Liver (tissue), 9 donors: ENCODE results near the gene GSAP. TPM values are rescaled to one million over a fixed set of nuclear protein-coding genes. Genes with fewer than 3 reads are reported as not detected.

Experiments
- DNase-seq: peaks from one replicate; pipeline ENCODE4 v3.0.0-alpha.2; 2017; ENCODE audit warnings: low spot score
- H3K27ac ChIP-seq, 2 donors: one replicate each; pipeline ENCODE4 v1.7.0; 2013; ENCODE audit warnings: inconsistent platforms in 2 of 2, low read length in 2 of 2, control low read depth in 1 of 2, low read depth in 1 of 2, mild to moderate bottlenecking in 1 of 2
- H3K27me3 ChIP-seq, 4 donors: one replicate each; pipeline versions ENCODE4 v1.6.1 to v1.7.0; 2013; ENCODE audit warnings: low read length in 3 of 4, inconsistent platforms in 1 of 4, mild to moderate bottlenecking in 1 of 4, moderate library complexity in 1 of 4; ENCODE audit not compliant: control insufficient read depth in 4 of 4, insufficient read depth in 4 of 4
- H3K36me3 ChIP-seq, 4 donors: one replicate each; pipeline versions ENCODE4 v1.6.1 to v1.7.0; 2013; ENCODE audit warnings: low read length in 3 of 4, mild to moderate bottlenecking in 3 of 4, low read depth in 1 of 4, moderate library complexity in 1 of 4; ENCODE audit not compliant: control insufficient read depth in 4 of 4, insufficient read depth in 3 of 4
- H3K4me1 ChIP-seq, 4 donors: one replicate each; pipeline versions ENCODE4 v1.6.1 to v1.7.0; 2013; ENCODE audit warnings: low read length in 3 of 4, mild to moderate bottlenecking in 3 of 4, moderate library complexity in 1 of 4; ENCODE audit not compliant: control insufficient read depth in 4 of 4, insufficient read depth in 4 of 4
- H3K4me3 ChIP-seq, 3 donors: one replicate each; pipeline versions ENCODE4 v1.6.1 to v1.7.0; 2013; ENCODE audit warnings: low read length in 3 of 3, control low read depth in 1 of 3, low read depth in 1 of 3, mild to moderate bottlenecking in 1 of 3
- H3K9ac ChIP-seq, 2 donors: one replicate each; pipeline ENCODE4 v1.7.0; 2013; ENCODE audit warnings: low read length in 2 of 2, mild to moderate bottlenecking in 2 of 2, moderate library complexity in 2 of 2, control low read depth in 1 of 2, low read depth in 1 of 2
- H3K9me3 ChIP-seq, 4 donors: one replicate each; pipeline versions ENCODE4 v1.6.1 to v1.7.0; 2013; ENCODE audit warnings: low read length in 3 of 4; ENCODE audit not compliant: control insufficient read depth in 4 of 4
- ATF3 ChIP-seq: IDR thresholded peaks from 2 replicates; pipeline ENCODE4 v1.6.1; 2016; ENCODE audit warnings: antibody characterized with exemption
- EGR1 ChIP-seq, 2 donors: IDR thresholded peaks; 2 replicates each; pipeline ENCODE4 v1.6.1; 2016 to 2018; ENCODE audit warnings: antibody characterized with exemption in 2 of 2, low read depth in 2 of 2
- FOXA1 ChIP-seq: IDR thresholded peaks from 2 replicates; pipeline ENCODE4 v1.6.1; 2016; ENCODE audit warnings: antibody characterized with exemption
- FOXA2 ChIP-seq: IDR thresholded peaks from 2 replicates; pipeline ENCODE4 v1.6.1; 2016; ENCODE audit warnings: antibody characterized with exemption
- GABPA ChIP-seq, 2 donors: IDR thresholded peaks in 1 of 2; conservative IDR thresholded peaks in 1 of 2; 2 replicates each; pipeline ENCODE4 v1.6.1; 2016; ENCODE audit warnings: antibody characterized with exemption in 2 of 2, mild to moderate bottlenecking in 1 of 2, moderate library complexity in 1 of 2
- HNF4A ChIP-seq, 2 donors: conservative IDR thresholded peaks; 2 replicates each; pipeline ENCODE4 v1.6.1; 2016; ENCODE audit warnings: antibody characterized with exemption in 2 of 2, mild to moderate bottlenecking in 2 of 2
- HNF4G ChIP-seq: IDR thresholded peaks from 2 replicates; pipeline ENCODE4 v1.6.1; 2016; ENCODE audit warnings: antibody characterized with exemption
- JUND ChIP-seq, 2 donors: IDR thresholded peaks; 2 replicates each; pipeline ENCODE4 v1.6.1; 2016; ENCODE audit warnings: antibody characterized with exemption in 2 of 2
- MAX ChIP-seq: IDR thresholded peaks from 2 replicates; pipeline ENCODE4 v1.6.1; 2016; ENCODE audit warnings: antibody characterized with exemption
- NR2F2 ChIP-seq: IDR thresholded peaks from 2 replicates; pipeline ENCODE4 v1.6.1; 2016; ENCODE audit warnings: antibody characterized with exemption
- RAD21 ChIP-seq, 2 donors: IDR thresholded peaks; 2 replicates each; pipeline ENCODE4 v1.6.1; 2016; ENCODE audit warnings: antibody characterized with exemption in 2 of 2, mild to moderate bottlenecking in 2 of 2
- RXRA ChIP-seq, 2 donors: IDR thresholded peaks; 2 replicates each; pipeline ENCODE4 v1.6.1; 2017 to 2018; ENCODE audit warnings: antibody characterized with exemption in 2 of 2, mild to moderate bottlenecking in 1 of 2
- SP1 ChIP-seq: IDR thresholded peaks from 2 replicates; pipeline ENCODE4 v1.6.1; 2018; ENCODE audit warnings: antibody characterized with exemption, mild to moderate bottlenecking
- TAF1 ChIP-seq: conservative IDR thresholded peaks from 2 replicates; pipeline ENCODE4 v1.6.1; 2016; ENCODE audit warnings: antibody characterized with exemption, mild to moderate bottlenecking
- YY1 ChIP-seq: IDR thresholded peaks from 2 replicates; pipeline ENCODE4 v1.6.1; 2016; ENCODE audit warnings: antibody characterized with exemption, mild to moderate bottlenecking
- ZBTB33 ChIP-seq: IDR thresholded peaks from 2 replicates; pipeline ENCODE4 v1.6.1; 2016; ENCODE audit warnings: antibody characterized with exemption
- WGBS: extraction: QIAGEN DNeasy Blood & Tissue Kit; methylation state at CpG from one replicate; pipeline ENCODE4 v1.1.7; 2013; 5-methylcytosine and 5-hydroxymethylcytosine counted together
- polyA plus RNA-seq, 2 donors: library from polyadenylated mRNA; stranded (reverse) in 1 of 2; unstranded in 1 of 2; fragments of 200-250 nt in 1 of 2; fragments of >200 nt in 1 of 2; fragmentation: Nextera tagmentation in 1 of 2; extraction: Ambion mirVana in 1 of 2; gene quantifications; one replicate each; pipeline versions ENCODE4 v1.2.1 to v1.2.3, GENCODE V29; 2013 to 2015
- total RNA-seq, 2 donors: library from RNA; depleted of rRNA; stranded (reverse); fragments of >200 nt; gene quantifications; one replicate each; pipeline ENCODE4 v1.2.3, GENCODE V29; 2014
- TF ChIP-seq, protein P1 (sequence below): IDR thresholded peaks from 2 replicates; pipeline ENCODE4 v1.6.1; 2016; ENCODE audit warnings: antibody characterized with exemption, mild to moderate bottlenecking
- TF ChIP-seq, protein P2 (sequence below): fragments of 150-350 bp; IDR thresholded peaks from 2 replicates; pipeline ENCODE4 v1.5.1; 2017; ENCODE audit warnings: improper control_type of control experiment, low read depth, low read length; ENCODE audit not compliant: missing input control
- donor health status: healthy.
- donor health status: healthy.
- donor health status: healthy.
- donor health status: healthy.
- donor health status: healthy.

The GSAP gene
- total and polyA plus RNA-seq, 4 donors, result 4.1 to 30.9 (median 17.7) TPM

GRCh38 chr7:77393954-77394353, 22.2 kb downstream of the GSAP start:
- Histone ChIP-seq H3K36me3 (peaks cover 0 to 13% (median 3%) of the 10 kb centered on the region in 4 donors), H3K27ac (no peak overlapping the region), H3K4me3 (no peak overlapping the region), H3K4me1 (no peaks in the 10 kb centered on the region), H3K9ac (no peak overlapping the region), H3K27me3 (no peaks in the 10 kb centered on the region), H3K9me3 (no peaks in the 10 kb centered on the region)
- TF ChIP-seq GABPA (IDR thresholded peaks at IDR 0.05 in 1 of 2, conservative IDR thresholded peaks at IDR 0.05 in 1 of 2) (no peak), TAF1 (no peak), YY1 (no peak), FOXA2 (no peak), SP1 (no peak), RAD21 (IDR thresholded peaks at IDR 0.05) (no peak), ATF3 (no peak), HNF4G (no peak), JUND (IDR thresholded peaks at IDR 0.05) (no peak), MAX (no peak)
- TF ChIP-seq, protein P1, sequence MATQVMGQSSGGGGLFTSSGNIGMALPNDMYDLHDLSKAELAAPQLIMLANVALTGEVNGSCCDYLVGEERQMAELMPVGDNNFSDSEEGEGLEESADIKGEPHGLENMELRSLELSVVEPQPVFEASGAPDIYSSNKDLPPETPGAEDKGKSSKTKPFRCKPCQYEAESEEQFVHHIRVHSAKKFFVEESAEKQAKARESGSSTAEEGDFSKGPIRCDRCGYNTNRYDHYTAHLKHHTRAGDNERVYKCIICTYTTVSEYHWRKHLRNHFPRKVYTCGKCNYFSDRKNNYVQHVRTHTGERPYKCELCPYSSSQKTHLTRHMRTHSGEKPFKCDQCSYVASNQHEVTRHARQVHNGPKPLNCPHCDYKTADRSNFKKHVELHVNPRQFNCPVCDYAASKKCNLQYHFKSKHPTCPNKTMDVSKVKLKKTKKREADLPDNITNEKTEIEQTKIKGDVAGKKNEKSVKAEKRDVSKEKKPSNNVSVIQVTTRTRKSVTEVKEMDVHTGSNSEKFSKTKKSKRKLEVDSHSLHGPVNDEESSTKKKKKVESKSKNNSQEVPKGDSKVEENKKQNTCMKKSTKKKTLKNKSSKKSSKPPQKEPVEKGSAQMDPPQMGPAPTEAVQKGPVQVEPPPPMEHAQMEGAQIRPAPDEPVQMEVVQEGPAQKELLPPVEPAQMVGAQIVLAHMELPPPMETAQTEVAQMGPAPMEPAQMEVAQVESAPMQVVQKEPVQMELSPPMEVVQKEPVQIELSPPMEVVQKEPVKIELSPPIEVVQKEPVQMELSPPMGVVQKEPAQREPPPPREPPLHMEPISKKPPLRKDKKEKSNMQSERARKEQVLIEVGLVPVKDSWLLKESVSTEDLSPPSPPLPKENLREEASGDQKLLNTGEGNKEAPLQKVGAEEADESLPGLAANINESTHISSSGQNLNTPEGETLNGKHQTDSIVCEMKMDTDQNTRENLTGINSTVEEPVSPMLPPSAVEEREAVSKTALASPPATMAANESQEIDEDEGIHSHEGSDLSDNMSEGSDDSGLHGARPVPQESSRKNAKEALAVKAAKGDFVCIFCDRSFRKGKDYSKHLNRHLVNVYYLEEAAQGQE, result no peak
- no peak for DNase-seq
- 96% methylated on average over 6 of the region's 6 CpGs for WGBS

DNA sequence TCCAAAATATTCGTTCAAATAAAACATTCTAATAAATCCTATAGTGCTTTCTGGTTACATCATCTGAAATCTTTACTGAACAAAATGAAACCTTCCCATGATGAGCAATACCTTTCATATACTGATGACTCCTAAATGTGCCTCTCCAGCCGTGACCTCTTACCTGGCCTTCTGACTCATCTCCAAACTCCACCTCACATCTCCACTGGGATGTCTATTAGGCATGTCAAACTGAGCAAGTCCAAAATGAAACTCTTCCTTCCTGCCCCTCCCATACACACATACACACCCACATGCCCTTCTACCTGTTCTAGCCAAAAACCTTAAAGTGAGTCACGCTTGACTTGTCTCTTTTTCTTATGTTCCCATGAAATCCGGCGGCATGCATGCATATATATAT, 22.9 kb downstream of the GSAP start:
- Histone ChIP-seq H3K27ac (no peak overlapping the region), H3K4me1 (no peaks in the 10 kb centered on the region), H3K27me3 (no peaks in the 10 kb centered on the region), H3K9me3 (no peaks in the 10 kb centered on the region), H3K4me3 (no peak overlapping the region), H3K9ac (no peak overlapping the region), H3K36me3 (peaks cover 0 to 13% (median 3%) of the 10 kb centered on the region in 4 donors)
- DNase-seq, result no peak
- 92% methylated on average over 5 of the region's 5 CpGs for WGBS
- TF ChIP-seq JUND (IDR thresholded peaks at IDR 0.05) (no peak), ATF3 (no peak), TAF1 (no peak), SP1 (no peak), ZBTB33 (no peak), MAX (no peak), RXRA (IDR thresholded peaks at IDR 0.05) (no peak), HNF4G (no peak), FOXA2 (no peak), EGR1 (IDR thresholded peaks at IDR 0.05; ENCODE audit: low read depth in 2 of 2) (no peak), HNF4A (conservative IDR thresholded peaks at IDR 0.05) (no peak), NR2F2 (no peak), RAD21 (IDR thresholded peaks at IDR 0.05) (no peak), YY1 (no peak), FOXA1 (no peak)
- TF ChIP-seq, protein P2, sequence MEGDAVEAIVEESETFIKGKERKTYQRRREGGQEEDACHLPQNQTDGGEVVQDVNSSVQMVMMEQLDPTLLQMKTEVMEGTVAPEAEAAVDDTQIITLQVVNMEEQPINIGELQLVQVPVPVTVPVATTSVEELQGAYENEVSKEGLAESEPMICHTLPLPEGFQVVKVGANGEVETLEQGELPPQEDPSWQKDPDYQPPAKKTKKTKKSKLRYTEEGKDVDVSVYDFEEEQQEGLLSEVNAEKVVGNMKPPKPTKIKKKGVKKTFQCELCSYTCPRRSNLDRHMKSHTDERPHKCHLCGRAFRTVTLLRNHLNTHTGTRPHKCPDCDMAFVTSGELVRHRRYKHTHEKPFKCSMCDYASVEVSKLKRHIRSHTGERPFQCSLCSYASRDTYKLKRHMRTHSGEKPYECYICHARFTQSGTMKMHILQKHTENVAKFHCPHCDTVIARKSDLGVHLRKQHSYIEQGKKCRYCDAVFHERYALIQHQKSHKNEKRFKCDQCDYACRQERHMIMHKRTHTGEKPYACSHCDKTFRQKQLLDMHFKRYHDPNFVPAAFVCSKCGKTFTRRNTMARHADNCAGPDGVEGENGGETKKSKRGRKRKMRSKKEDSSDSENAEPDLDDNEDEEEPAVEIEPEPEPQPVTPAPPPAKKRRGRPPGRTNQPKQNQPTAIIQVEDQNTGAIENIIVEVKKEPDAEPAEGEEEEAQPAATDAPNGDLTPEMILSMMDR, result no peak
- TF ChIP-seq, protein P1, result no peak
